Stomach (tissue), 9 donors: ENCODE measurements around the gene FBL. TPM values are rescaled to one million over a fixed set of nuclear protein-coding genes. Genes with fewer than 3 reads are reported as not detected.

Source experiments
- DNase-seq, 2 donors: peaks; one replicate each; pipeline versions ENCODE4 v3.0.0 to v3.0.0-alpha.2; 2013 to 2019
- H3K27ac ChIP-seq, 5 donors: fragments of 200-600 bp in 4 of 5; sonication (generic) in 4 of 5; one replicate each; pipeline ENCODE4 v1.5.1; 2013 to 2019; ENCODE audit warnings: mild to moderate bottlenecking in 1 of 5, moderate library complexity in 1 of 5
- H3K27me3 ChIP-seq, 3 donors: fragments of 200-600 bp; sonication (generic); one replicate each; pipeline ENCODE4 v1.5.1; 2017 to 2019; ENCODE audit warnings: mixed run types in 1 of 3
- H3K36me3 ChIP-seq, 4 donors: fragments of 200-600 bp; sonication (generic); 1 replicate in 3 of 4; 2 replicates in 1 of 4; pipeline ENCODE4 v1.5.1; 2016 to 2019
- H3K4me1 ChIP-seq, 4 donors: fragments of 200-600 bp; sonication (generic); one replicate each; pipeline ENCODE4 v1.5.1; 2016 to 2019
- H3K4me3 ChIP-seq, 4 donors: fragments of 200-600 bp; sonication (generic) in 3 of 4; one replicate each; pipeline ENCODE4 v1.5.1; 2016 to 2019; ENCODE audit warnings: mild to moderate bottlenecking in 1 of 4
- H3K9me3 ChIP-seq, 4 donors: fragments of 200-600 bp; sonication (generic); one replicate each; pipeline ENCODE4 v1.5.1; 2016 to 2019
- CTCF ChIP-seq, 7 experiments: fragments of 450-650 bp in 4 of 7; fragments of 200-600 bp in 3 of 7; sonication (generic) in 3 of 7; IDR thresholded peaks; one replicate each; pipeline ENCODE4 v1.5.1; 2016 to 2019; ENCODE audit warnings: antibody characterized with exemption in 7 of 7, control low read depth in 2 of 7, mild to moderate bottlenecking in 1 of 7
- EP300 ChIP-seq: sonication (generic); formaldehyde crosslinking; IDR thresholded peaks from one replicate; pipeline ENCODE4 v1.6.1; 2017; ENCODE audit warnings: antibody characterized with exemption
- POLR2A ChIP-seq, 4 donors: fragments of 450-650 bp; IDR thresholded peaks; one replicate each; pipeline ENCODE4 v1.6.1; 2016; ENCODE audit warnings: antibody characterized with exemption in 4 of 4, control low read depth in 2 of 4, mild to moderate bottlenecking in 1 of 4, moderate library complexity in 1 of 4
- POLR2AphosphoS5 ChIP-seq, 3 donors: sonication (generic); formaldehyde crosslinking; IDR thresholded peaks; one replicate each; pipeline ENCODE4 v1.6.1; 2016; ENCODE audit warnings: antibody characterized with exemption in 3 of 3
- WGBS, 5 donors: extraction: QIAGEN DNeasy Blood & Tissue Kit in 3 of 5; methylation state at CpG; one replicate each; pipeline versions ENCODE4 v1.1.5 to v1.1.7; 2013 to 2018; 5-methylcytosine and 5-hydroxymethylcytosine counted together
- intact Hi-C: fragments of 100-400 bp; cut with DNase I; formaldehyde crosslinking; loops from one replicate; pipeline ENCODE4 v1.15.1; 2023; ENCODE audit warnings: low total_unique reads
- polyA plus RNA-seq, 3 donors: library from polyadenylated mRNA; stranded (reverse); fragments of 200-250 nt; gene quantifications; one replicate each; pipeline ENCODE4 v1.2.3, GENCODE V29; 2013
- total RNA-seq, 5 donors: library from RNA; depleted of rRNA; stranded (reverse); fragments of >200 nt; gene quantifications; one replicate each; pipeline versions ENCODE4 v1.1.0 to v1.2.3, GENCODE V29; 2014 to 2016
- donor health status: healthy with polysubstance abuse.
- donor health status: Bipolar disorder and iron deficiency.
- donor health status: healthy.

Gene FBL
- total and polyA plus RNA-seq, 8 donors, result 59.8 to 331 (median 234) TPM

- 83 to 89% (median 84%) methylated on average over 2 of the region's 2 CpGs for WGBS, 5 donors
- intact Hi-C loops, result no loop called here
These were observed 17.9 kb upstream of the FBL start for GRCh38 chr19:39864118-39864517.

GRCh38 chr19:39858541-39858940, 12.4 kb upstream of the FBL start:
- Histone ChIP-seq H3K27me3 (peaks cover 0 to 5% (median 0%) of the 10 kb centered on the region in 3 donors), H3K36me3 (peaks cover 0 to 9% (median 2%) of the 10 kb centered on the region in 4 donors), H3K9me3 (no peaks in the 10 kb centered on the region), H3K4me3 (no peak overlapping the region), H3K27ac (no peak overlapping the region), H3K4me1 (no peaks in the 10 kb centered on the region)
- peak in 1 of 2 donors; percentile 44 for DNase-seq
- TF ChIP-seq CTCF (IDR thresholded peaks at IDR 0.05), result no peak
- no peak for TF ChIP-seq EP300
- TF ChIP-seq POLR2AphosphoS5 (IDR thresholded peaks at IDR 0.05), result no peak
- TF ChIP-seq POLR2A (IDR thresholded peaks at IDR 0.05), result no peak
- WGBS, 5 donors, result 31 to 86% (median 59%) methylated on average over 10 to 11 of the region's 11 CpGs
- intact Hi-C loops, result no loop called here

More at GRCh38 chr19:39864118-39864517, 17.9 kb upstream of the FBL start:
- Histone ChIP-seq H3K27ac (no peak overlapping the region), H3K4me1 (no peaks in the 10 kb centered on the region), H3K36me3 (peaks cover 0 to 45% (median 17%) of the 10 kb centered on the region in 4 donors), H3K27me3 (peaks cover 0 to 3% (median 0%) of the 10 kb centered on the region in 3 donors), H3K4me3 (no peak overlapping the region), H3K9me3 (no peaks in the 10 kb centered on the region)
- TF ChIP-seq CTCF (IDR thresholded peaks at IDR 0.05) (no peak), POLR2AphosphoS5 (IDR thresholded peaks at IDR 0.05) (no peak), POLR2A (IDR thresholded peaks at IDR 0.05) (no peak), EP300 (no peak)
- no peak for DNase-seq

DNA sequence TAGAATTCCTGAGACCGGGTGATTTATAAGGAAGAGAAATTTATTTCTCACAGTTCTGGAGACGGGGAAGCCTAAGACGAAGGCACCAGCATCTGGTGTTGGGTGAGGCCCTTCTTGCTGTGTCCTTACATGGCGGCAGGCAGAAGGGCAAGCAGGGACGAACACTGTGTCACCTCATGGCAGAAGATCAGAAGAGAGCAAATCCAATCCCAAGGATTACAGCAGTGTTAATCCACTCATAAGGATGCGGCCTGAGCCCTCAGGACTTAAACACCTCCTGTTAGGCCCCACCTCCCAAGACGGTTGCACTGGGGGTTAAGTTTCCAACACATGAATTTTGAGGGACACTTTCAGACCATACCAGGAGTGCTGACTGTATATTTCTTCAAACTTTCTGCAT, 6.7 kb upstream of the FBL start:
- no peak for TF ChIP-seq POLR2AphosphoS5 (IDR thresholded peaks at IDR 0.05)
- TF ChIP-seq POLR2A (IDR thresholded peaks at IDR 0.05), result no peak
- TF ChIP-seq CTCF (IDR thresholded peaks at IDR 0.05), result no peak
- TF ChIP-seq EP300, result no peak
- H3K27ac ChIP-seq, result no peak overlapping the region
- WGBS, 5 donors, result 90 to 96% (median 91%) methylated on average over 7 of the region's 7 CpGs
- no peak overlapping the region for H3K4me3 ChIP-seq
- H3K9me3 ChIP-seq, result no peaks in the 10 kb centered on the region
- no peaks in the 10 kb centered on the region for H3K27me3 ChIP-seq
- H3K36me3 ChIP-seq, result no peaks in the 10 kb centered on the region
- no peaks in the 10 kb centered on the region for H3K4me1 ChIP-seq
- no peak for DNase-seq
- intact Hi-C loops, result no loop called here

GRCh38 chr19:39850892-39851291, 4.7 kb upstream of the FBL start:
- Histone ChIP-seq H3K4me3 (no peak overlapping the region), H3K27ac (no peak overlapping the region), H3K36me3 (no peaks in the 10 kb centered on the region), H3K4me1 (peaks cover 10 to 11% (median 11%) of the 10 kb centered on the region in 4 donors), H3K27me3 (no peaks in the 10 kb centered on the region), H3K9me3 (no peaks in the 10 kb centered on the region)
- TF ChIP-seq EP300 (no peak), POLR2AphosphoS5 (IDR thresholded peaks at IDR 0.05) (no peak), CTCF (IDR thresholded peaks at IDR 0.05) (no peak), POLR2A (IDR thresholded peaks at IDR 0.05) (no peak)
- WGBS, 5 donors, result 55 to 90% (median 65%) methylated on average over 2 of the region's 2 CpGs
- intact Hi-C loops, result no loop called here
- no peak for DNase-seq
